GM18951 (cell line): ENCODE measurements around the gene ABRAXAS1.

Experiments used
- POLR2A ChIP-seq: IDR thresholded peaks from 4 replicates; pipeline ENCODE4 v1.6.1; 2011; ENCODE audit warnings: mild to moderate bottlenecking; ENCODE audit not compliant: insufficient read length, insufficient read depth; ENCODE audit errors: extremely low read depth
- in situ Hi-C: fragments of 300-500 bp; cut with MboI; formaldehyde crosslinking; loops from one replicate; pipeline ENCODE4 v1.12.0; 2022; ENCODE audit warnings: low sequenced_read_pairs, mixed read lengths, inconsistent platforms; ENCODE audit not compliant: unreplicated experiment

Gene ABRAXAS1

DNA sequence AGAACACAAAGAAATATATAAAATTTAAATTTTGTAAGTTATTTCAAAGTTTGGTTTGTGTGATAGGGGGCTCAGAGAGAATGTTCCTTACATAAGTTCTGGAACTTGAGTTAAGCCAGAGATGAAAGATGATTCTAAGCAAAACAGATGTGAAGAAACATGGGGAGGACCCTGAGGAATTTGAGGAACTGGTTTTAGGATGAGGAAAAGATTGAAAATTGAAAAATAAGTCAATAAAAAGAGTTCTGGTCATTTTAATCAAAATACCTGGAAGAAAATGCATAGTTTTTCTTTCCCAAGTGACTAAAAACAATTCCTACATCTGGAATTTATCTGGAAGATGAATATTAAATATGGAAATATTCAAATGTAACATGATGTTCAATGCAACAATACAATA, 66.7 kb downstream of the ABRAXAS1 start:
- TF ChIP-seq POLR2A: no peak
- in situ Hi-C loops: no loop called here

DNA sequence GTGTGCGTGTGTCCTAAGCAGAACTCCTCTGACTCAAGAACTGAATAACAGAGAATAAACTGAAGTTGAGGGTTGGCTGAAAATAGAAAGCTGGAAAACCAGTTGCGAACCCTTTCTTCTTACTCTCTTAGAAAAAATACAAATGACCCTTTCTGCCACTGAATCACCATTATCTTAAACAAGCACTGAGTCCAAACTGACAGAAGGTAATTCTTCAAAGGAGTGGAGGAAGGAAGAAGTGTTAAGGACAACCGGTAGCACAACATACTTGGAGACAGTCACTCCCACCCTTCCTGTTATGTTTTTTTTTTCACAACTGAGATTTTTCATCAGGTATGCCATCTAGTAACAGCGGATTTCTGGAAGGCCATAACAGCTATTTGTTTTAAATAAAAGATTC, 67.3 kb downstream of the ABRAXAS1 start:
- TF ChIP-seq POLR2A: no peak
- in situ Hi-C loops: no loop called here

DNA sequence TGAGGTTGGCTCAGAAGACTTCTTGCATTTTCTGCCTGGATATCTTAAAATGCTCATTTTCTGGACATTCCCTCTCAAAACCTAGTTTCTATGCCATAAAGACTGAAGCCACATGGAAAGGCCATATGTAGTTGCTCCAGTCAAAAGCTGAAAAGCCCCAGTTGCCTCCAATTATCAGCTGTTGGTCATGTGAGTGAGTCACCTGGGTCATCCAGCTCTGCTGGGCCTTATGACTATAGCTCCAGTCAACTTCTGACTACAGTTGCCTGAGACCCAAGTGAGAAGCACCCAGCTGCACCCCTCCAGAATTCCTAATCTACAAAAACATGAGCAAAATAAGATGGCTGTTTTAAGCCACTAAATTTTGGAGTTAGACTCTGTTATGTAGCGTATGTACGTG, 71.2 kb downstream of the ABRAXAS1 start:
- in situ Hi-C loops: no loop called here
- TF ChIP-seq POLR2A: no peak
